Tibial artery (tissue), 4 donors: ENCODE results near the gene UBE4B.

Source experiments
- DNase-seq, 2 donors: peaks; one replicate each; pipeline ENCODE4 v3.0.0-alpha.2; 2019
- H3K27ac ChIP-seq, 2 donors: fragments of 200-600 bp; sonication (generic) in 1 of 2; 1 replicate in 1 of 2; 2 replicates in 1 of 2; pipeline ENCODE4 v1.5.1; 2018 to 2019; ENCODE audit warnings: mild to moderate bottlenecking in 1 of 2
- H3K27me3 ChIP-seq, 2 donors: fragments of 200-600 bp; sonication (generic) in 1 of 2; one replicate each; pipeline versions ENCODE4 v1.5.1 to v1.6.0; 2016 to 2019
- H3K36me3 ChIP-seq, 3 donors: fragments of 200-600 bp; sonication (generic) in 2 of 3; one replicate each; pipeline ENCODE4 v1.5.1; 2016 to 2019; ENCODE audit warnings: mild to moderate bottlenecking in 2 of 3
- H3K4me1 ChIP-seq, 4 donors: fragments of 200-600 bp; sonication (generic) in 2 of 4; 1 replicate in 3 of 4; 2 replicates in 1 of 4; pipeline ENCODE4 v1.5.1; 2016 to 2019
- H3K4me3 ChIP-seq, 2 donors: fragments of 200-600 bp; sonication (generic) in 1 of 2; 1 replicate in 1 of 2; 2 replicates in 1 of 2; pipeline ENCODE4 v1.5.1; 2018 to 2019; ENCODE audit warnings: mild to moderate bottlenecking in 2 of 2
- H3K9me3 ChIP-seq, 3 donors: fragments of 200-600 bp; sonication (generic) in 1 of 3; one replicate each; pipeline ENCODE4 v1.5.1; 2016 to 2019
- CTCF ChIP-seq, 2 experiments: fragments of 200-600 bp in 1 of 2; fragments of 450-650 bp in 1 of 2; IDR thresholded peaks; one replicate each; pipeline ENCODE4 v1.5.1; 2017 to 2019; ENCODE audit warnings: antibody characterized with exemption in 2 of 2, mild to moderate bottlenecking in 1 of 2, moderate library complexity in 1 of 2
- intact Hi-C: fragments of 100-400 bp; cut with DNase I; formaldehyde crosslinking; loops from one replicate; pipeline ENCODE4 v1.15.0; 2023; ENCODE audit warnings: low total_unique reads

UBE4B gene

GRCh38 chr1:10209590-10209904 is 176.8 kb downstream of the UBE4B start:
- no peak for TF ChIP-seq CTCF (IDR thresholded peaks at IDR 0.05)
- DNase-seq = no peak
- Histone ChIP-seq H3K27me3 (no peaks in the 10 kb centered on the region), H3K36me3 (no peaks in the 10 kb centered on the region), H3K27ac (peak overlapping the region; percentile 99 to 100), H3K4me1 (peaks cover 0 to 30% (median 18%) of the 10 kb centered on the region in 4 donors), H3K9me3 (no peaks in the 10 kb centered on the region), H3K4me3 (peak overlapping the region; percentile 85 to 96)
- intact Hi-C loops = loop anchor here (10.0 kb wide), 1 partner anchor 135 kb away; no protein-coding TSS in a partner anchor

GRCh38 chr1:10209905-10210810 is 177.4 kb downstream of the UBE4B start, which contains the start of gene KIF1B:
TSS of gene KIF1B (plus strand) at chr1:10210570. CDS start at chr1:10232329, 21,759 bp downstream.
- Histone ChIP-seq H3K9me3 (no peaks in the 10 kb centered on the region), H3K4me3 (peak within 1 kb of the TSS; percentile 85 to 96), H3K27ac (peak within 1 kb of the TSS; percentile 99 to 100), H3K4me1 (peaks cover 0 to 32% (median 18%) of the 10 kb centered on the region in 4 donors), H3K27me3 (no peaks in the 10 kb centered on the region), H3K36me3 (no peaks in the 10 kb centered on the region)
- TF ChIP-seq CTCF (IDR thresholded peaks at IDR 0.05) = peak; percentile 97 to 99
- DNase-seq = peak; percentile 98 to 99
- intact Hi-C loops = loop anchor here (10.0 kb wide), 2 partner anchors 75 to 135 kb away; no protein-coding TSS in a partner anchor

- Histone ChIP-seq H3K9me3 (no peaks in the 10 kb centered on the region), H3K27me3 (no peaks in the 10 kb centered on the region), H3K36me3 (no peaks in the 10 kb centered on the region), H3K4me3 (peak overlapping the region; percentile 85 to 96), H3K4me1 (peaks cover 0 to 42% (median 23%) of the 10 kb centered on the region in 4 donors), H3K27ac (peak overlapping the region; percentile 99 to 100)
- TF ChIP-seq CTCF (IDR thresholded peaks at IDR 0.05) = no peak
- intact Hi-C loops = loop anchor here (10.0 kb wide), 1 partner anchor 74 kb away; no protein-coding TSS in a partner anchor
- DNase-seq = peak; percentile 98
These were observed 178.4 kb downstream of the UBE4B start for GRCh38 chr1:10210841-10211804.

- Histone ChIP-seq H3K27ac (peak overlapping the region; percentile 99 to 100), H3K36me3 (no peaks in the 10 kb centered on the region), H3K27me3 (no peaks in the 10 kb centered on the region), H3K4me1 (peaks cover 0 to 50% (median 26%) of the 10 kb centered on the region in 4 donors), H3K4me3 (peak overlapping the region; percentile 85 to 96), H3K9me3 (no peaks in the 10 kb centered on the region)
- DNase-seq = no peak
- intact Hi-C loops = loop anchor here (10.0 kb wide), 1 partner anchor 73 kb away; no protein-coding TSS in a partner anchor
- no peak for TF ChIP-seq CTCF (IDR thresholded peaks at IDR 0.05)
These were observed 179.2 kb downstream of the UBE4B start for GRCh38 chr1:10211805-10212410.

GRCh38 chr1:10212476-10212875 is 179.7 kb downstream of the UBE4B start:
- TF ChIP-seq CTCF (IDR thresholded peaks at IDR 0.05) = no peak
- peaks cover 0 to 56% (median 31%) of the 10 kb centered on the region in 4 donors for H3K4me1 ChIP-seq
- H3K9me3 ChIP-seq = no peaks in the 10 kb centered on the region
- no peaks in the 10 kb centered on the region for H3K27me3 ChIP-seq
- no peaks in the 10 kb centered on the region for H3K36me3 ChIP-seq
- peak overlapping the region; percentile 99 to 100 for H3K27ac ChIP-seq
- DNase-seq = no peak
- intact Hi-C loops = loop anchor here (10.0 kb wide), 1 partner anchor 72 kb away; no protein-coding TSS in a partner anchor
- H3K4me3 ChIP-seq = peak overlapping the region in 1 of 2 donors; percentile 96
